Measurements from ENCODE around the gene PLA2G10.
"Not testable (repeated sequence)": the region's sequence is repeated elsewhere in the genome, so short reads cannot be mapped to it uniquely, and the experiment has no call there.

GRCh38 chr16:14742273-14743128, 48.4 kb upstream of the PLA2G10 start, which contains the start of gene NPIPA2:
- not testable (repeated sequence) for TF ChIP-seq MTA2 (IDR thresholded peaks at IDR 0.05; ENCODE audit: low read depth); RBM39 (optimal IDR thresholded peaks at IDR 0.05; ENCODE audit: low read depth, low read length); NR2C2 (CRISPR knock-in tag; IDR thresholded peaks at IDR 0.05); NR2C2 (tag; IDR thresholded peaks at IDR 0.05); CTCF (IDR thresholded peaks at IDR 0.05 in 2 of 3, conservative IDR thresholded peaks at IDR 0.05 in 1 of 3; ENCODE audit: insufficient read depth in 2 of 3, low read depth in 1 of 3, low read length in 3 of 3); CBX1 (IDR thresholded peaks at IDR 0.05; ENCODE audit: low read depth); ZNF586 (CRISPR knock-in tag; conservative IDR thresholded peaks at IDR 0.05); MYC (IDR thresholded peaks at IDR 0.05; ENCODE audit: low read depth, low read length); MYC (CRISPR knock-in tag; IDR thresholded peaks at IDR 0.05; ENCODE audit: borderline replicate concordance, low read depth); EZH2 (IDR thresholded peaks at IDR 0.05; ENCODE audit: borderline replicate concordance, low read depth, low read length); ZBTB17 (CRISPR knock-in tag; IDR thresholded peaks at IDR 0.05); HNRNPL (IDR thresholded peaks at IDR 0.05; ENCODE audit: low read depth, low read length); RB1 (IDR thresholded peaks at IDR 0.05; ENCODE audit: low read depth); NFE2L1 (tag; IDR thresholded peaks at IDR 0.05; ENCODE audit: borderline replicate concordance, low read depth)
